A549 (cell line): ENCODE data around the gene ANKRD11. TPM values are rescaled to one million over a fixed set of nuclear protein-coding genes. Genes with fewer than 3 reads are reported as not detected.

Source experiments
- ATAC-seq, 2 experiments: fragments of 200-7000 bp in 1 of 2; fragments of >200 bp in 1 of 2; cut with Nextera tagmentation in 1 of 2; cut with Tn5 transposase in 1 of 2; 3 replicates each; pipeline versions ENCODE4 v1.8.0 to v1.9.1; 2018 to 2020; ENCODE audit warnings: mild to moderate bottlenecking in 1 of 2, moderate library complexity in 1 of 2
- CTCF ChIA-PET: fragments of 300-600 bp; sonication (Branson Sonifier 250); formaldehyde crosslinking; extraction: SDS; loops from one replicate; lab custom pipeline; 2021; ENCODE audit warnings: antibody characterized with exemption, inconsistent platforms; lab: Yijun Ruan, JAX
- POLR2A ChIA-PET: fragments of 350-600 bp; formaldehyde crosslinking; extraction: SDS; loops from one replicate; lab custom pipeline; 2021; ENCODE audit warnings: antibody characterized with exemption, inconsistent platforms; lab: Yijun Ruan, JAX
- DNase-seq, 2 experiments: peaks; one replicate each; pipeline versions ENCODE4 v3.0.0 to v3.0.0-alpha.2; 2011 to 2016; ENCODE audit warnings: low read depth in 1 of 2, low spot score in 1 of 2
- FAIRE-seq: peaks from 2 replicates; lab custom pipeline; 2011; peaks lifted over from hg19 to GRCh38; lab: Jason Lieb, UNC
- H3K27ac ChIP-seq, 2 experiments: fragments of >200 bp; sonication (Bioruptor Twin); formaldehyde crosslinking; 3 replicates each; pipeline ENCODE4 v1.5.1; 2016 to 2017
- H3K4me1 ChIP-seq: fragments of >200 bp; sonication (Bioruptor Twin); formaldehyde crosslinking; 3 replicates; pipeline ENCODE4 v1.6.1; 2016
- H3K4me2 ChIP-seq: fragments of >200 bp; sonication (Bioruptor Twin); formaldehyde crosslinking; 3 replicates; pipeline ENCODE4 v1.6.1; 2016
- H3K4me3 ChIP-seq: fragments of >200 bp; sonication (Bioruptor Twin); formaldehyde crosslinking; 3 replicates; pipeline ENCODE4 v1.5.1; 2016
- H3K9me3 ChIP-seq: fragments of >200 bp; sonication (Bioruptor Twin); formaldehyde crosslinking; 3 replicates; pipeline ENCODE4 v1.6.1; 2016
- CBX8 ChIP-seq: fragments of 200-600 bp; sonication (generic); IDR thresholded peaks from 2 replicates; pipeline ENCODE4 v1.6.1; 2016
- CEBPB ChIP-seq, 2 experiments: fragments of >200 bp in 1 of 2; sonication (Bioruptor Twin) in 1 of 2; formaldehyde crosslinking in 1 of 2; IDR thresholded peaks; 2 replicates each; pipeline ENCODE4 v1.6.1; 2012 to 2016
- EHF ChIP-seq: fragments of 250-450 bp; sonication (Bioruptor Pico); IDR thresholded peaks from 2 replicates; pipeline ENCODE4 v1.5.0; 2020; ENCODE audit warnings: mild to moderate bottlenecking
- EHMT2 ChIP-seq: fragments of 200-600 bp; sonication (generic); IDR thresholded peaks from 2 replicates; pipeline ENCODE4 v1.6.1; 2016; ENCODE audit warnings: antibody characterized with exemption, low read depth, mild to moderate bottlenecking, moderate library complexity
- EP300 ChIP-seq, 2 experiments: fragments of >200 bp; sonication (Bioruptor Twin); formaldehyde crosslinking; IDR thresholded peaks; 2 replicates in 1 of 2; 3 replicates in 1 of 2; pipeline ENCODE4 v1.6.1; 2016 to 2017
- ESRRA ChIP-seq: fragments of 150-350 bp; IDR thresholded peaks from 2 replicates; pipeline ENCODE4 v1.6.1; 2014; ENCODE audit warnings: mild to moderate bottlenecking, low read length, borderline replicate concordance
- GATA3 ChIP-seq: IDR thresholded peaks from 2 replicates; pipeline ENCODE4 v1.6.1; 2012; ENCODE audit warnings: borderline replicate concordance
- HOXA7 ChIP-seq: fragments of 250-450 bp; sonication (Bioruptor Pico); IDR thresholded peaks from 2 replicates; pipeline ENCODE4 v1.5.0; 2020; ENCODE audit warnings: mild to moderate bottlenecking, moderate library complexity
- HOXB13 ChIP-seq: fragments of 250-450 bp; sonication (Bioruptor Pico); IDR thresholded peaks from 2 replicates; pipeline ENCODE4 v1.5.0; 2020; ENCODE audit warnings: low read depth, mild to moderate bottlenecking, moderate library complexity
- JUN ChIP-seq, 2 experiments: fragments of >200 bp; sonication (Bioruptor Twin); formaldehyde crosslinking; IDR thresholded peaks; 2 replicates in 1 of 2; 3 replicates in 1 of 2; pipeline ENCODE4 v1.6.1; 2016 to 2017
- KDM5A ChIP-seq: fragments of 200-600 bp; sonication (generic); IDR thresholded peaks from 2 replicates; pipeline ENCODE4 v1.6.1; 2016; ENCODE audit warnings: antibody characterized with exemption, mild to moderate bottlenecking
- NFE2L2 ChIP-seq: fragments of 150-350 bp; conservative IDR thresholded peaks from 2 replicates; pipeline ENCODE4 v1.6.1; 2014; ENCODE audit warnings: low read length
- RAD21 ChIP-seq, 2 experiments: fragments of >200 bp in 1 of 2; sonication (Bioruptor Twin) in 1 of 2; formaldehyde crosslinking in 1 of 2; IDR thresholded peaks in 1 of 2; conservative IDR thresholded peaks in 1 of 2; 2 replicates in 1 of 2; 3 replicates in 1 of 2; pipeline ENCODE4 v1.6.1; 2012 to 2018; ENCODE audit warnings: inconsistent platforms in 1 of 2
- RARB ChIP-seq: fragments of 250-450 bp; sonication (Bioruptor Pico); IDR thresholded peaks from 2 replicates; pipeline ENCODE4 v1.8.0; 2021; ENCODE audit warnings: mild to moderate bottlenecking, moderate library complexity
- RFX5 ChIP-seq: fragments of 450-650 bp; IDR thresholded peaks from 2 replicates; pipeline ENCODE4 v1.7.1; 2014; ENCODE audit warnings: antibody characterized with exemption, mild to moderate bottlenecking, moderate library complexity
- RNF2 ChIP-seq: fragments of 200-600 bp; sonication (generic); IDR thresholded peaks from 2 replicates; pipeline ENCODE4 v1.6.1; 2016; ENCODE audit warnings: low read depth, mild to moderate bottlenecking, antibody characterized with exemption, moderate library complexity, borderline replicate concordance
- TFCP2L1 ChIP-seq: fragments of 250-450 bp; sonication (Bioruptor Pico); IDR thresholded peaks from 2 replicates; pipeline ENCODE4 v1.5.0; 2021; ENCODE audit warnings: mild to moderate bottlenecking
- TP53 ChIP-seq: fragments of 250-450 bp; sonication (Bioruptor Pico); IDR thresholded peaks from 2 replicates; pipeline ENCODE4 v1.5.0; 2021; ENCODE audit warnings: mild to moderate bottlenecking, moderate library complexity
- ZSCAN20 ChIP-seq: fragments of 250-450 bp; sonication (Bioruptor Pico); IDR thresholded peaks from 2 replicates; pipeline ENCODE4 v1.8.0; 2022; ENCODE audit warnings: mild to moderate bottlenecking, moderate library complexity
- WGBS: methylation state at CpG from one replicate; pipeline ENCODE4 v1.1.6; 2017; ENCODE audit errors: missing lambda C conversion rate; 5-methylcytosine and 5-hydroxymethylcytosine counted together
- polyA plus RNA-seq, 4 experiments: library from polyadenylated mRNA; depleted of rRNA in 3 of 4; stranded (reverse); fragments of >200 nt; fragmentation: RNase III in 1 of 4; extraction: RNeasy Plus Mini Kit Qiagen cat#74134 plus additional on column Dnase treatment in 1 of 4; gene quantifications; 2 replicates in 3 of 4; 3 replicates in 1 of 4; pipeline ENCODE4 v1.2.3, GENCODE V29; 2011 to 2017
- TF ChIP-seq, protein P1 (sequence below): fragments of 450-650 bp; IDR thresholded peaks from 2 replicates; pipeline ENCODE4 v1.6.1; 2014; ENCODE audit warnings: antibody characterized with exemption
- TF ChIP-seq, protein P2 (sequence below): fragments of 200-600 bp; sonication (generic); IDR thresholded peaks from 2 replicates; pipeline ENCODE4 v1.6.1; 2016; ENCODE audit warnings: antibody characterized with exemption, mild to moderate bottlenecking, moderate library complexity
- TF ChIP-seq, protein P3 (sequence below): fragments of 150-350 bp; IDR thresholded peaks from 2 replicates; pipeline ENCODE4 v1.6.1; 2014; ENCODE audit warnings: low read depth, mild to moderate bottlenecking, low read length
- TF ChIP-seq, protein P4 (sequence below): IDR thresholded peaks from 2 replicates; pipeline ENCODE4 v1.6.1; 2012

Gene ANKRD11
- polyA plus RNA-seq, 2 of the 4 experiments (the other 2 are of a cell fraction), result 53.6 to 54.9 TPM

DNA sequence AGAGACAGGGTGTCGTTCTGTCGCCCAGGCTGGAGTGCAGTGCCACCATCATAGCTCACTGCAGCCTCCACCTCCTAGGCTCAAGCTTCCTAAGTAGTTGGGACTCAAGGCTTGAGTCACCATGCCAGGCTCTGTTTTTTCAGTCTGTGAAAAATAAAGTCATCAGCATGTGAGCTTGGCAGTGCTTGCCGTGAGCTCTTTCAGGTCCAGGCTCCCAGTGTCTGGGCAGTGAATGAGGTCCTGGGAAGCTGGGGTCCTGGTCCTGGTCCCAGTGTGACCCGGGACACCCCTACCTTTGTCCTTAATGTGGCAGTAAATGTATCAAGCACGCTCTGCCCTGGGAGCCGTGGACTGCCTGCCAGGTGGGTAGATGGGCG, 47.2 kb upstream of the ANKRD11 start:
- ATAC-seq (no peak), FAIRE-seq (no peak), DNase-seq (no peak)
- POLR2A ChIA-PET, result no interaction called here
- H3K4me1 ChIP-seq, result no peaks in the 10 kb centered on the region
- WGBS, result 94% methylated on average over 7 of the region's 7 CpGs
- H3K4me3 ChIP-seq, result no peak overlapping the region
- TF ChIP-seq HOXB13 (no peak), ZSCAN20 (CRISPR knock-in tag) (no peak), HOXA7 (CRISPR knock-in tag) (no peak), EHMT2 (no peak), TP53 (no peak), TFCP2L1 (CRISPR knock-in tag) (no peak)
- no peak overlapping the region for H3K27ac ChIP-seq
- no peaks in the 10 kb centered on the region for H3K9me3 ChIP-seq
- H3K4me2 ChIP-seq, result no peak overlapping the region
- CTCF ChIA-PET, result interaction anchor here (0.7 to 1.5 kb wide), 3 partner anchors 11 to 263 kb away, joined by 3 to 5 read pairs (median 3); no protein-coding TSS in a partner anchor

DNA sequence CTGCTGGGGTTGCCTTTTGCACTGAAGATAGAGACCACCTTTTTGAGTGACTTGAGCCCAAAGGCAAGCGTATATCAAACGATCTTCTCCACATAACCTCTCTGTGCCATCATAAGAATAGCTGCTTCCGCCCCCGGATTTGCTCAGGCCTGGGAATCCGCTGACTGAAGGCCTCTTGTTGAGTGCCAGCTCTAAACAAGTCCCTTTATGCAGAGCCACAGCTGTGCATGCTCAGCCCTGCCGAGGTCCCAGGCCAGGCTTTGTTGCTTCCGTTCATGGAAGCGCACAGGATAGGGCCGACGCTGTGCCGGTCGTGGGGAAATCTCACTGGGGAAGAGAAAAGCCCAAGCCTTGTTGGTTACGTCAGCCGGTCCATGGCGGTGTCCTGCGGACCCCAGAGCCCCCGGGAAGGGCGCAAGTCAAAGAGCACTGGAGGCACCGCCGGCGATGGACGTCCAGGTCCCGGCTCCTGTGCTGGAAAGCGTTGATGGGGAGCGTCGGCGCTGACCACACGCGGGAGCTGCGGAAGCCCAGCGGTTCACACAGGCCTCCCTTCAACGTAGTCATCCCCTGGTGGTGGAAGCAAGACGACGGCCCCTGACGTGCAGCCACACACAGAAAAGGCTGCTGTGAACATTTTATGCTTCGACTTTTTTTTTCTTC, 46.7 kb upstream of the ANKRD11 start:
- Histone ChIP-seq H3K27ac (no peak overlapping the region), H3K4me2 (no peak overlapping the region), H3K4me1 (no peaks in the 10 kb centered on the region), H3K4me3 (no peak overlapping the region), H3K9me3 (no peaks in the 10 kb centered on the region)
- DNase-seq, result no peak
- TF ChIP-seq RARB (CRISPR knock-in tag) (no peak), GATA3 (no peak), RFX5 (no peak), CEBPB (IDR thresholded peaks at IDR 0.05) (no peak), ESRRA (no peak), KDM5A (no peak), EHF (CRISPR knock-in tag) (no peak), JUN (IDR thresholded peaks at IDR 0.05) (no peak), EP300 (IDR thresholded peaks at IDR 0.05) (no peak), HOXA7 (CRISPR knock-in tag) (no peak)
- TF ChIP-seq, protein P1, sequence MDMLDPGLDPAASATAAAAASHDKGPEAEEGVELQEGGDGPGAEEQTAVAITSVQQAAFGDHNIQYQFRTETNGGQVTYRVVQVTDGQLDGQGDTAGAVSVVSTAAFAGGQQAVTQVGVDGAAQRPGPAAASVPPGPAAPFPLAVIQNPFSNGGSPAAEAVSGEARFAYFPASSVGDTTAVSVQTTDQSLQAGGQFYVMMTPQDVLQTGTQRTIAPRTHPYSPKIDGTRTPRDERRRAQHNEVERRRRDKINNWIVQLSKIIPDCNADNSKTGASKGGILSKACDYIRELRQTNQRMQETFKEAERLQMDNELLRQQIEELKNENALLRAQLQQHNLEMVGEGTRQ, result no peak
- TF ChIP-seq, protein P2, sequence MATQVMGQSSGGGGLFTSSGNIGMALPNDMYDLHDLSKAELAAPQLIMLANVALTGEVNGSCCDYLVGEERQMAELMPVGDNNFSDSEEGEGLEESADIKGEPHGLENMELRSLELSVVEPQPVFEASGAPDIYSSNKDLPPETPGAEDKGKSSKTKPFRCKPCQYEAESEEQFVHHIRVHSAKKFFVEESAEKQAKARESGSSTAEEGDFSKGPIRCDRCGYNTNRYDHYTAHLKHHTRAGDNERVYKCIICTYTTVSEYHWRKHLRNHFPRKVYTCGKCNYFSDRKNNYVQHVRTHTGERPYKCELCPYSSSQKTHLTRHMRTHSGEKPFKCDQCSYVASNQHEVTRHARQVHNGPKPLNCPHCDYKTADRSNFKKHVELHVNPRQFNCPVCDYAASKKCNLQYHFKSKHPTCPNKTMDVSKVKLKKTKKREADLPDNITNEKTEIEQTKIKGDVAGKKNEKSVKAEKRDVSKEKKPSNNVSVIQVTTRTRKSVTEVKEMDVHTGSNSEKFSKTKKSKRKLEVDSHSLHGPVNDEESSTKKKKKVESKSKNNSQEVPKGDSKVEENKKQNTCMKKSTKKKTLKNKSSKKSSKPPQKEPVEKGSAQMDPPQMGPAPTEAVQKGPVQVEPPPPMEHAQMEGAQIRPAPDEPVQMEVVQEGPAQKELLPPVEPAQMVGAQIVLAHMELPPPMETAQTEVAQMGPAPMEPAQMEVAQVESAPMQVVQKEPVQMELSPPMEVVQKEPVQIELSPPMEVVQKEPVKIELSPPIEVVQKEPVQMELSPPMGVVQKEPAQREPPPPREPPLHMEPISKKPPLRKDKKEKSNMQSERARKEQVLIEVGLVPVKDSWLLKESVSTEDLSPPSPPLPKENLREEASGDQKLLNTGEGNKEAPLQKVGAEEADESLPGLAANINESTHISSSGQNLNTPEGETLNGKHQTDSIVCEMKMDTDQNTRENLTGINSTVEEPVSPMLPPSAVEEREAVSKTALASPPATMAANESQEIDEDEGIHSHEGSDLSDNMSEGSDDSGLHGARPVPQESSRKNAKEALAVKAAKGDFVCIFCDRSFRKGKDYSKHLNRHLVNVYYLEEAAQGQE, result no peak
- TF ChIP-seq, protein P3, sequence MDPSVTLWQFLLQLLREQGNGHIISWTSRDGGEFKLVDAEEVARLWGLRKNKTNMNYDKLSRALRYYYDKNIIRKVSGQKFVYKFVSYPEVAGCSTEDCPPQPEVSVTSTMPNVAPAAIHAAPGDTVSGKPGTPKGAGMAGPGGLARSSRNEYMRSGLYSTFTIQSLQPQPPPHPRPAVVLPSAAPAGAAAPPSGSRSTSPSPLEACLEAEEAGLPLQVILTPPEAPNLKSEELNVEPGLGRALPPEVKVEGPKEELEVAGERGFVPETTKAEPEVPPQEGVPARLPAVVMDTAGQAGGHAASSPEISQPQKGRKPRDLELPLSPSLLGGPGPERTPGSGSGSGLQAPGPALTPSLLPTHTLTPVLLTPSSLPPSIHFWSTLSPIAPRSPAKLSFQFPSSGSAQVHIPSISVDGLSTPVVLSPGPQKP, result no peak
- ATAC-seq, result no peak; a peak in 2 of 6 replicates
- no peak for FAIRE-seq
- 93% methylated on average over 26 of the region's 36 CpGs for WGBS
- CTCF ChIA-PET, result interaction anchor here (1.3 to 1.5 kb wide), 2 partner anchors 11 to 13 kb away, joined by 3 to 5 read pairs; no protein-coding TSS in a partner anchor
- POLR2A ChIA-PET, result no interaction called here

DNA sequence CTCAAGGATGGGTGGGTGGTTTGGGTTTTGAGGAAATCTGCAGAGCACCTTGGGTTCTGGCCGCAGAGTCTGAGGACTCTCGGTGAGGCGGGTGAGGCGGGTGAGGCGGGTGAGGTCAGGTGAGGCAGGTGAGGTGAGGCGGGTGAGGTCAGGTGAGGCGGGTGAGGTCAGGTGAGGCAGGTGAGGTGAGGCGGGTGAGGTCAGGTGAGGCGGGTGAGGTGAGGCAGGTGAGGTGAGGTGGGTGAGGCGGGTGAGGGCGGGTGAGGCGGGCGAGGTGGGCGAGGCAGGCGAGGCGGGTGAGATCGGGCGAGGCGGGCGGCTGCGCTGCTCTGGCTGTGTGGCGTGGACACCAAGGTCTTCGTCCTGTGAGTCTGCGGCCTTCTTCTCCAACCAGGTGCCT, 46.0 kb upstream of the ANKRD11 start:
- H3K27ac ChIP-seq, result no peak overlapping the region
- CTCF ChIA-PET, result interaction anchor here (1.3 to 1.5 kb wide), 2 partner anchors 12 to 13 kb away, joined by 3 to 5 read pairs; no protein-coding TSS in a partner anchor
- no peaks in the 10 kb centered on the region for H3K9me3 ChIP-seq
- FAIRE-seq, result no peak
- H3K4me3 ChIP-seq, result no peak overlapping the region
- WGBS, result 89% methylated on average over 21 of the region's 24 CpGs
- ATAC-seq, result no peak
- no peak overlapping the region for H3K4me2 ChIP-seq
- no peaks in the 10 kb centered on the region for H3K4me1 ChIP-seq
- DNase-seq, result no peak
- POLR2A ChIA-PET, result no interaction called here
- TF ChIP-seq RAD21 (conservative IDR thresholded peaks at IDR 0.05 in 1 of 2, IDR thresholded peaks at IDR 0.05 in 1 of 2), result no peak
- TF ChIP-seq, protein P3, result no peak
- no peak for TF ChIP-seq CBX8
- TF ChIP-seq, protein P4, sequence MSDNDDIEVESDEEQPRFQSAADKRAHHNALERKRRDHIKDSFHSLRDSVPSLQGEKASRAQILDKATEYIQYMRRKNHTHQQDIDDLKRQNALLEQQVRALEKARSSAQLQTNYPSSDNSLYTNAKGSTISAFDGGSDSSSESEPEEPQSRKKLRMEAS, result no peak
- TF ChIP-seq, protein P1, result no peak
- TF ChIP-seq NFE2L2, result no peak
- no peak for TF ChIP-seq RNF2
